ENCODE measurements around the gene HORMAD1. TPM values are rescaled to one million over a fixed set of nuclear protein-coding genes. Genes with fewer than 3 reads are reported as not detected.

HORMAD1 gene
- total and polyA plus RNA-seq, 2 experiments from 2014 or later, result not detected

DNA sequence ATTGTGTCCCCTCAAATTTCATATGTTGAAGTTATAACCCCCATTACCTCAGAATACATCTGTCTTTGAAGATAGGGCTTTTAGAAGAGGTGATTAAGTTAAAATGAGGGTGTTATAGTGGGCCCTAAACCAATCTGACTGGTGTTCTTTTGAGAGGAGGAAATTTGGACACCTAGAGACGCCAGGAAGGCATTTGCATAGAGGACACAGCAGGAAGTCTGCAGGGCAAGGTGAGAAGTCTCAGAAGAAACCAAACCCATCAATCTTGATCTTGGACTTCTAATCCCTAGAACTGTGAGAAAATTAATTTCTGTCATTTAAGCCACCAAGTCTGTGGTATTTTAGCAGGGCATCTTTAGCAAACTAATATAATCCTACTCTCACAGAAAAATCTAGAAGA is 36.8 kb downstream of the HORMAD1 start:
- Histone ChIP-seq H3K27me3 (no peaks in the 10 kb centered on the region), H3K27ac (no peak overlapping the region), H3K4me1 (ENCODE audit: low read depth) (no peaks in the 10 kb centered on the region), H3K36me3 (peaks cover 12% of the 10 kb centered on the region), H3K4me3 (no peak overlapping the region), H3K9me3 (ENCODE audit: low read depth) (no peaks in the 10 kb centered on the region)
- no peak for DNase-seq (ENCODE audit: low read depth in 1 of 2, low spot score in 1 of 2)
- TF ChIP-seq CTCF (IDR thresholded peaks at IDR 0.05; ENCODE audit: low read depth, low read length), result no peak

GRCh38 chr1:150678988-150679387 is 41.7 kb downstream of the HORMAD1 start:
- DNase-seq (ENCODE audit: low read depth in 1 of 2, low spot score in 1 of 2), result no peak
- no peak for TF ChIP-seq CTCF (IDR thresholded peaks at IDR 0.05; ENCODE audit: low read depth, low read length)
- no peaks in the 10 kb centered on the region for H3K4me1 ChIP-seq (ENCODE audit: low read depth)

DNA sequence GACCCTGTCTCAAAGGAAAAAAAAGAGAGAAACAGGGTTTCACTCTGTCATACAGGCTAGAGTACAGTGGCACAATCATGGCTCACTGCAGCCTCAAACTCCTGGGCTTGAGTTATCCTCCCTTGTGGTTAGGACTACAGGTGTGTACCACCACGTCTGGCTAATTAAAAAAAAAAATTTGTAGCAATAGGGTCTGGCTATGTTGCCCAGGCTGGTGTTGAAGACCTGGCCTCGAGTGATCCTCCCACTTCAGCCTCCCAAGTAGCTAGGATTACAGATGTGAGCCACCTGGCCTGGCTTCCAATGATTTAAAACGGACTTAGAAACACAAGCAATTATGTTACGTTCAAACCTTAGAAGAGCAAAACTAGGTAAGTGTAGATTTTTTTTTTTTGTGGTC is 45.8 kb downstream of the HORMAD1 start:
- Histone ChIP-seq H3K27me3 (no peaks in the 10 kb centered on the region), H3K4me1 (ENCODE audit: low read depth) (no peaks in the 10 kb centered on the region), H3K36me3 (no peaks in the 10 kb centered on the region), H3K27ac (no peak overlapping the region), H3K9me3 (ENCODE audit: low read depth) (no peaks in the 10 kb centered on the region), H3K4me3 (no peak overlapping the region)
- DNase-seq (ENCODE audit: low read depth in 1 of 2, low spot score in 1 of 2), result no peak
- no peak for TF ChIP-seq CTCF (IDR thresholded peaks at IDR 0.05; ENCODE audit: low read depth, low read length)

More at GRCh38 chr1:150678988-150679387, 41.7 kb downstream of the HORMAD1 start:
- Histone ChIP-seq H3K9me3 (ENCODE audit: low read depth) (no peaks in the 10 kb centered on the region), H3K27ac (no peak overlapping the region), H3K36me3 (no peaks in the 10 kb centered on the region), H3K27me3 (no peaks in the 10 kb centered on the region), H3K4me3 (no peak overlapping the region)

GRCh38 chr1:150663321-150663720 is 57.4 kb downstream of the HORMAD1 start:
- Histone ChIP-seq H3K27ac (no peak overlapping the region), H3K4me1 (ENCODE audit: low read depth) (no peaks in the 10 kb centered on the region), H3K36me3 (peaks cover 12% of the 10 kb centered on the region), H3K4me3 (no peak overlapping the region), H3K27me3 (no peaks in the 10 kb centered on the region), H3K9me3 (ENCODE audit: low read depth) (no peaks in the 10 kb centered on the region)
- no peak for TF ChIP-seq CTCF (IDR thresholded peaks at IDR 0.05; ENCODE audit: low read depth, low read length)
- DNase-seq (ENCODE audit: low read depth in 1 of 2, low spot score in 1 of 2), result no peak

- Histone ChIP-seq H3K9me3 (ENCODE audit: low read depth) (no peaks in the 10 kb centered on the region), H3K4me1 (ENCODE audit: low read depth) (no peaks in the 10 kb centered on the region), H3K36me3 (peaks cover 12% of the 10 kb centered on the region), H3K27me3 (no peaks in the 10 kb centered on the region), H3K4me3 (no peak overlapping the region), H3K27ac (no peak overlapping the region)
- no peak for TF ChIP-seq CTCF (IDR thresholded peaks at IDR 0.05; ENCODE audit: low read depth, low read length)
- no peak for DNase-seq (ENCODE audit: low read depth in 1 of 2, low spot score in 1 of 2)
Measured at GRCh38 chr1:150662811-150663210, 57.9 kb downstream of the HORMAD1 start.

- H3K27ac ChIP-seq, result no peak overlapping the region
- H3K27me3 ChIP-seq, result no peaks in the 10 kb centered on the region
- DNase-seq (ENCODE audit: low read depth in 1 of 2, low spot score in 1 of 2), result no peak
- no peak overlapping the region for H3K4me3 ChIP-seq
- TF ChIP-seq CTCF (IDR thresholded peaks at IDR 0.05; ENCODE audit: low read depth, low read length), result no peak
- peaks cover 12% of the 10 kb centered on the region for H3K36me3 ChIP-seq
- no peaks in the 10 kb centered on the region for H3K4me1 ChIP-seq (ENCODE audit: low read depth)
- no peaks in the 10 kb centered on the region for H3K9me3 ChIP-seq (ENCODE audit: low read depth)
Measured at GRCh38 chr1:150661156-150661555, 59.5 kb downstream of the HORMAD1 start.
